HCT116 (cell line): ENCODE data around the gene RAPSN. TPM values are rescaled to one million over a fixed set of nuclear protein-coding genes. Genes with fewer than 3 reads are reported as not detected.

ENCODE experiments used
- ATAC-seq: fragments of 200-7000 bp; cut with Tn5 transposase; 2 replicates; pipeline ENCODE4 v1.9.1; 2020; ENCODE audit warnings: mild to moderate bottlenecking, moderate library complexity
- BruUV-seq: library from RNA; stranded (reverse); fragments of 400-500 nt; replicated peaks from 2 replicates; lab custom pipeline; 2021; lab: Mats Ljungman, UMichigan
- CTCF ChIA-PET: fragments of 300-600 bp; sonication (Branson Sonifier 250); formaldehyde crosslinking; loops from one replicate; lab custom pipeline; 2021; ENCODE audit warnings: antibody characterized with exemption; lab: Charles Lee
- POLR2A ChIA-PET: fragments of 300-600, 350-600 bp; sonication (Branson Sonifier 250); formaldehyde crosslinking; loops from one replicate; lab custom pipeline; 2021; ENCODE audit warnings: antibody characterized with exemption; lab: Charles Lee
- RAD21 ChIA-PET, 2 experiments: fragments of 300-600 bp; sonication (Branson Sonifier 250); formaldehyde crosslinking; loops; one replicate each; lab custom pipeline; 2023; ENCODE audit warnings: low total read pairs in 2 of 2; ENCODE audit not compliant: uncharacterized antibody in 2 of 2, unreplicated experiment in 2 of 2, low non-redundant PET in 1 of 2; lab: Charles Lee
- DNase-seq: peaks from one replicate; pipeline ENCODE4 v3.0.0-alpha.2; 2010; ENCODE audit warnings: low read depth, low spot score
- H2AFZ ChIP-seq: fragments of 200-600 bp; shearing (Covaris generic), sonication (generic); 2 replicates; pipeline ENCODE4 v1.6.1; 2017; ENCODE audit warnings: low read depth, mixed run types, mixed read lengths, antibody characterized with exemption, low read length; ENCODE audit not compliant: poor library complexity, severe bottlenecking
- H3K27ac ChIP-seq: 2 replicates; pipeline ENCODE4 v1.5.1; 2012; ENCODE audit warnings: low read depth, low read length
- H3K27me3 ChIP-seq: fragments of 200-600 bp; sonication (generic); 2 replicates; pipeline ENCODE4 v1.6.1; 2016; ENCODE audit warnings: mixed run types, low read length, mixed read lengths; ENCODE audit not compliant: insufficient read depth
- H3K36me3 ChIP-seq, 2 experiments: fragments of 200-500 bp in 1 of 2; fragments of 200-600 bp in 1 of 2; sonication (Bioruptor generic) in 1 of 2; sonication (generic) in 1 of 2; 2 replicates each; pipeline versions ENCODE4 v1.5.1 to v1.6.1; 2014 to 2016; ENCODE audit warnings: low read length in 2 of 2, inconsistent platforms in 1 of 2, mixed read lengths in 1 of 2, mixed run types in 1 of 2; ENCODE audit not compliant: insufficient read depth in 2 of 2, control insufficient read depth in 1 of 2
- H3K4me1 ChIP-seq, 2 experiments: fragments of 200-600 bp in 1 of 2; sonication (generic) in 1 of 2; 2 replicates each; pipeline versions ENCODE4 v1.5.1 to v1.6.1; 2012 to 2017; ENCODE audit warnings: low read length in 2 of 2, inconsistent platforms in 1 of 2, mild to moderate bottlenecking in 1 of 2, mixed read lengths in 1 of 2, mixed run types in 1 of 2, moderate library complexity in 1 of 2; ENCODE audit not compliant: insufficient read depth in 2 of 2, control insufficient read depth in 1 of 2
- H3K4me2 ChIP-seq: fragments of 200-600 bp; sonication (generic); 2 replicates; pipeline ENCODE4 v1.6.1; 2017; ENCODE audit warnings: mixed run types, low read length, mixed read lengths
- H3K4me3 ChIP-seq, 2 experiments: fragments of 200-600 bp in 1 of 2; sonication (generic) in 1 of 2; replicated peaks in 1 of 2; 2 replicates each; pipeline ENCODE4 v1.5.1; 2011 to 2016; ENCODE audit warnings: low read length in 2 of 2, control low read depth in 1 of 2, low read depth in 1 of 2, mild to moderate bottlenecking in 1 of 2, mixed read lengths in 1 of 2, mixed run types in 1 of 2
- H3K79me2 ChIP-seq: fragments of 200-600 bp; sonication (generic); 2 replicates; pipeline ENCODE4 v1.6.1; 2017; ENCODE audit warnings: mild to moderate bottlenecking, mixed run types, low read length, moderate library complexity, mixed read lengths; ENCODE audit not compliant: insufficient read depth
- H3K9ac ChIP-seq: fragments of 200-600 bp; sonication (generic); 2 replicates; pipeline ENCODE4 v1.6.1; 2016; ENCODE audit warnings: low read length, mixed read lengths
- H3K9me2 ChIP-seq: fragments of 200-600 bp; sonication (generic), shearing (Covaris generic); 2 replicates; pipeline ENCODE4 v1.6.1; 2017; ENCODE audit warnings: mixed run types, mild to moderate bottlenecking, moderate library complexity; ENCODE audit not compliant: insufficient read depth
- H3K9me3 ChIP-seq, 2 experiments: fragments of 200-500 bp in 1 of 2; fragments of 200-600 bp in 1 of 2; sonication (Bioruptor generic) in 1 of 2; sonication (generic) in 1 of 2; 2 replicates each; pipeline ENCODE4 v1.6.1; 2014 to 2017; ENCODE audit warnings: low read length in 2 of 2, mixed read lengths in 2 of 2, inconsistent platforms in 1 of 2, low read depth in 1 of 2, mild to moderate bottlenecking in 1 of 2, mixed run types in 1 of 2, moderate library complexity in 1 of 2; ENCODE audit not compliant: control insufficient read depth in 1 of 2, insufficient read depth in 1 of 2
- H4K20me1 ChIP-seq: fragments of 200-600 bp; sonication (generic), shearing (Covaris generic); 2 replicates; pipeline ENCODE4 v1.6.1; 2017; ENCODE audit warnings: mixed run types, mild to moderate bottlenecking, moderate library complexity; ENCODE audit not compliant: insufficient read depth
- ATF3 ChIP-seq: IDR thresholded peaks from 2 replicates; pipeline ENCODE4 v1.6.1; 2012
- CBX3 ChIP-seq: IDR thresholded peaks from 2 replicates; pipeline ENCODE4 v1.6.1; 2012; ENCODE audit warnings: low read depth
- CEBPB ChIP-seq: IDR thresholded peaks from 2 replicates; pipeline ENCODE4 v1.6.1; 2012; ENCODE audit warnings: low read depth
- CTCF ChIP-seq, 3 experiments: fragments of 200-600 bp in 1 of 3; sonication (generic) in 1 of 3; IDR thresholded peaks in 2 of 3; conservative IDR thresholded peaks in 1 of 3; 2 replicates each; pipeline ENCODE4 v1.5.1; 2012 to 2017; ENCODE audit warnings: low read depth in 2 of 3, low read length in 2 of 3, antibody characterized with exemption in 1 of 3, borderline replicate concordance in 1 of 3, control low read depth in 1 of 3, mild to moderate bottlenecking in 1 of 3, mixed read lengths in 1 of 3, mixed run types in 1 of 3, moderate library complexity in 1 of 3; ENCODE audit not compliant: insufficient read depth in 1 of 3
- EGR1 ChIP-seq: IDR thresholded peaks from 2 replicates; pipeline ENCODE4 v1.6.1; 2012; ENCODE audit warnings: low read depth
- ELF1 ChIP-seq: IDR thresholded peaks from 2 replicates; pipeline ENCODE4 v1.6.1; 2012; ENCODE audit warnings: low read depth, borderline replicate concordance
- EZH2phosphoT487 ChIP-seq: fragments of 200-600 bp; IDR thresholded peaks from 2 replicates; pipeline ENCODE4 v1.6.1; 2018; ENCODE audit warnings: antibody characterized with exemption, borderline replicate concordance
- FOSL1 ChIP-seq: IDR thresholded peaks from 2 replicates; pipeline ENCODE4 v1.6.1; 2012; ENCODE audit warnings: low read depth
- MAX ChIP-seq: IDR thresholded peaks from 2 replicates; pipeline ENCODE4 v1.6.1; 2012
- POLR2AphosphoS5 ChIP-seq: IDR thresholded peaks from 2 replicates; pipeline ENCODE4 v1.6.1; 2011; ENCODE audit warnings: mild to moderate bottlenecking, low read depth, low read length, moderate library complexity
- RAD21 ChIP-seq: IDR thresholded peaks from 2 replicates; pipeline ENCODE4 v1.6.1; 2012; ENCODE audit warnings: low read depth, mild to moderate bottlenecking
- REST ChIP-seq: IDR thresholded peaks from 2 replicates; pipeline ENCODE4 v1.6.1; 2012; ENCODE audit warnings: low read depth
- SIN3A ChIP-seq: IDR thresholded peaks from 2 replicates; pipeline ENCODE4 v1.6.1; 2012; ENCODE audit warnings: low read depth
- SP1 ChIP-seq: IDR thresholded peaks from 2 replicates; pipeline ENCODE4 v1.6.1; 2012; ENCODE audit warnings: low read depth
- SRF ChIP-seq: IDR thresholded peaks from 2 replicates; pipeline ENCODE4 v1.6.1; 2012; ENCODE audit warnings: low read depth
- TCF7L2 ChIP-seq: IDR thresholded peaks from 2 replicates; pipeline ENCODE4 v1.7.0; 2011; ENCODE audit warnings: borderline replicate concordance, inconsistent platforms; ENCODE audit not compliant: insufficient read depth, insufficient read length; ENCODE audit errors: extremely low read depth
- YY1 ChIP-seq: IDR thresholded peaks from 2 replicates; pipeline ENCODE4 v1.6.1; 2011; ENCODE audit warnings: low read length, low read depth, moderate library complexity, mild to moderate bottlenecking; ENCODE audit not compliant: insufficient replicate concordance; ENCODE audit errors: extremely low read depth
- ZBTB33 ChIP-seq: IDR thresholded peaks from 2 replicates; pipeline ENCODE4 v1.6.1; 2011; ENCODE audit warnings: mild to moderate bottlenecking, low read length, moderate library complexity; ENCODE audit not compliant: insufficient replicate concordance; ENCODE audit errors: extremely low read depth
- ZFX ChIP-seq: fragments of 450-650 bp; IDR thresholded peaks from 2 replicates; pipeline ENCODE4 v1.6.1; 2017
- ZNF274 ChIP-seq: fragments of 200-500 bp; sonication (Bioruptor generic); IDR thresholded peaks from 2 replicates; pipeline ENCODE4 v1.6.1; 2014; ENCODE audit warnings: mild to moderate bottlenecking, low read depth, low read length, inconsistent platforms
- intact Hi-C: fragments of 100-400 bp; cut with micrococcal nuclease; formaldehyde crosslinking; loops from 2 replicates; pipeline ENCODE4 v1.10.0; 2022
- total RNA-seq: library from RNA; stranded (reverse); gene quantifications from one replicate; pipeline ENCODE4 v1.2.1, GENCODE V29; 2021; ENCODE audit not compliant: unreplicated experiment

Gene RAPSN
- total RNA-seq, 1 experiment from 2014 or later = 0.57 TPM

- no peaks in the 10 kb centered on the region for H3K27me3 ChIP-seq
- RAD21 ChIA-PET = no interaction called here
- ATAC-seq = no peak
- H2AFZ ChIP-seq = no peak overlapping the region
- no peak overlapping the region for H3K27ac ChIP-seq
- peaks cover 12% of the 10 kb centered on the region in 2 experiments for H3K4me1 ChIP-seq
- BruUV-seq = no TSS peak
- H3K36me3 ChIP-seq = no peaks in the 10 kb centered on the region
- H3K9me3 ChIP-seq = no peaks in the 10 kb centered on the region
- POLR2A ChIA-PET = no interaction called here
- H3K9ac ChIP-seq = no peak overlapping the region
- no peaks in the 10 kb centered on the region for H4K20me1 ChIP-seq
- H3K9me2 ChIP-seq = no peaks in the 10 kb centered on the region
- no peak overlapping the region for H3K4me2 ChIP-seq
- intact Hi-C loops = no loop called here
- no peak for DNase-seq
- no peak overlapping the region for H3K4me3 ChIP-seq
- TF ChIP-seq FOSL1 (no peak), SP1 (no peak), SIN3A (no peak), ZNF274 (no peak), ATF3 (no peak), ZFX (no peak), EZH2phosphoT487 (no peak), POLR2AphosphoS5 (no peak), TCF7L2 (no peak), MAX (no peak), YY1 (no peak), CTCF (IDR thresholded peaks at IDR 0.05 in 2 of 3, conservative IDR thresholded peaks at IDR 0.05 in 1 of 3; ENCODE audit: borderline replicate concordance in 1 of 3, insufficient read depth in 1 of 3, low read depth in 2 of 3, low read length in 2 of 3) (no peak), RAD21 (no peak), CBX3 (no peak), CEBPB (no peak), SRF (no peak), ZBTB33 (no peak), EGR1 (no peak), REST (no peak), ELF1 (no peak)
- H3K79me2 ChIP-seq = no peaks in the 10 kb centered on the region
- CTCF ChIA-PET = no interaction called here
Observed at GRCh38 chr11:47403135-47403534, 45.8 kb downstream of the RAPSN start.
